Endothelial cell of umbilical vein (primary cell): ENCODE data around the gene MRGPRF. TPM values are rescaled to one million over a fixed set of nuclear protein-coding genes. Genes with fewer than 3 reads are reported as not detected.

ENCODE experiments used
- BruUV-seq: library from RNA; stranded (reverse); fragments of 400-500 nt; replicated peaks from 2 replicates; lab custom pipeline; 2021; lab: Mats Ljungman, UMichigan
- CTCF ChIA-PET: fragments of 300-600, 350-600 bp; sonication (Branson Sonifier 250); formaldehyde crosslinking; loops from one replicate; lab custom pipeline; 2021; ENCODE audit warnings: antibody characterized with exemption, inconsistent platforms; lab: Charles Lee
- POLR2A ChIA-PET: fragments of 300-600, 350-600 bp; sonication (Branson Sonifier 250); formaldehyde crosslinking; loops from one replicate; lab custom pipeline; 2021; ENCODE audit warnings: antibody characterized with exemption, inconsistent platforms; lab: Charles Lee
- DNase-seq: peaks from one replicate; pipeline ENCODE4 v3.0.0-alpha.2; 2011; ENCODE audit warnings: low read depth, low spot score
- FAIRE-seq: peaks from 2 replicates; lab custom pipeline; 2011; peaks lifted over from hg19 to GRCh38; lab: Jason Lieb, UNC
- H2AFZ ChIP-seq: 2 replicates; pipeline ENCODE4 v1.6.0; 2012; ENCODE audit warnings: low read depth, low read length, control low read depth, inconsistent platforms
- H3K27ac ChIP-seq: 2 replicates; pipeline ENCODE4 v1.5.1; 2011; ENCODE audit warnings: low read depth, mild to moderate bottlenecking, control low read depth, low read length, moderate library complexity; ENCODE audit not compliant: insufficient read depth
- H3K27me3 ChIP-seq, 2 experiments: 2 replicates each; pipeline versions ENCODE4 v1.6.0 to v1.6.1; 2011; ENCODE audit warnings: low read length in 2 of 2, mixed read lengths in 1 of 2; ENCODE audit not compliant: control insufficient read depth in 2 of 2, insufficient read depth in 2 of 2
- H3K36me3 ChIP-seq, 2 experiments: 2 replicates in 1 of 2; 3 replicates in 1 of 2; pipeline ENCODE4 v1.5.1; 2011; ENCODE audit warnings: low read length in 2 of 2, mild to moderate bottlenecking in 1 of 2, moderate library complexity in 1 of 2; ENCODE audit not compliant: control insufficient read depth in 2 of 2, insufficient read depth in 2 of 2; ENCODE audit errors: extremely low read depth in 1 of 2
- H3K4me1 ChIP-seq: 3 replicates; pipeline ENCODE4 v1.5.1; 2011; ENCODE audit warnings: mild to moderate bottlenecking, low read length; ENCODE audit not compliant: control insufficient read depth, insufficient read depth; ENCODE audit errors: extremely low read depth
- H3K4me2 ChIP-seq: 2 replicates; pipeline ENCODE4 v1.6.1; 2011; ENCODE audit warnings: low read length, control low read depth, mixed read lengths; ENCODE audit not compliant: insufficient read depth
- H3K4me3 ChIP-seq, 3 experiments: fragments of 200-600 bp in 1 of 3; sonication (generic), shearing (Covaris generic) in 1 of 3; replicated peaks in 1 of 3; 2 replicates each; pipeline ENCODE4 v1.5.1; 2011 to 2016; ENCODE audit warnings: control low read depth in 3 of 3, low read length in 3 of 3, mild to moderate bottlenecking in 2 of 3, inconsistent platforms in 1 of 3, low read depth in 1 of 3, moderate library complexity in 1 of 3; ENCODE audit not compliant: insufficient read depth in 1 of 3
- H3K79me2 ChIP-seq: 2 replicates; pipeline ENCODE4 v1.6.0; 2012; ENCODE audit warnings: low read length, inconsistent platforms; ENCODE audit not compliant: control insufficient read depth, insufficient read depth
- H3K9ac ChIP-seq: replicated peaks from 2 replicates; pipeline ENCODE3; 2011; ENCODE audit warnings: low read length, control low read depth; ENCODE audit not compliant: insufficient read depth; ENCODE audit errors: extremely low read depth
- H3K9me1 ChIP-seq: replicated peaks from 3 replicates; pipeline ENCODE4 v1.6.0; 2011; ENCODE audit warnings: mild to moderate bottlenecking, low read length; ENCODE audit not compliant: control insufficient read depth, insufficient read depth; ENCODE audit errors: extremely low read depth
- H3K9me3 ChIP-seq: replicated peaks from 2 replicates; pipeline ENCODE4 v1.5.1; 2012; ENCODE audit warnings: low read length, inconsistent platforms; ENCODE audit not compliant: control insufficient read depth, insufficient read depth
- H4K20me1 ChIP-seq: replicated peaks from 2 replicates; pipeline ENCODE3; 2011; ENCODE audit warnings: mild to moderate bottlenecking, low read length; ENCODE audit not compliant: control insufficient read depth, insufficient read depth; ENCODE audit errors: extremely low read depth
- CTCF ChIP-seq, 2 donors: IDR thresholded peaks; 1 replicate in 1 of 2; 2 replicates in 1 of 2; pipeline ENCODE4 v1.5.1; 2011; ENCODE audit warnings: low read length in 2 of 2, mild to moderate bottlenecking in 2 of 2, moderate library complexity in 2 of 2, control low read depth in 1 of 2, inconsistent platforms in 1 of 2, low read depth in 1 of 2; ENCODE audit not compliant: insufficient read depth in 1 of 2; ENCODE audit errors: extremely low read depth in 1 of 2
- EZH2 ChIP-seq: IDR thresholded peaks from 2 replicates; pipeline ENCODE4 v1.6.1; 2012; ENCODE audit warnings: borderline replicate concordance, low read depth, mild to moderate bottlenecking, moderate library complexity, low read length, inconsistent platforms; ENCODE audit not compliant: severe bottlenecking
- FOS ChIP-seq: IDR thresholded peaks from 2 replicates; pipeline ENCODE4 v1.6.1; 2011; ENCODE audit warnings: mild to moderate bottlenecking, low read length, moderate library complexity, borderline replicate concordance; ENCODE audit not compliant: insufficient read depth
- JUN ChIP-seq: IDR thresholded peaks from 2 replicates; pipeline ENCODE4 v1.6.1; 2011; ENCODE audit warnings: borderline replicate concordance, low read depth; ENCODE audit not compliant: insufficient read length, insufficient read depth
- MYC ChIP-seq: IDR thresholded peaks from one replicate; pipeline ENCODE4 v1.6.1; 2011; ENCODE audit warnings: mild to moderate bottlenecking, low read depth, low read length
- dilution Hi-C: fragments of 300-500 bp; cut with MboI; formaldehyde crosslinking; loops from one replicate; pipeline ENCODE4 v1.15.0; 2019; ENCODE audit warnings: low sequenced_read_pairs; ENCODE audit not compliant: extremely low pct_ligation_motif_present
- intact Hi-C: fragments of 100-400 bp; cut with micrococcal nuclease; formaldehyde crosslinking; loops from one replicate; pipeline ENCODE4 v1.10.0; 2022
- polyA plus RNA-seq, 4 experiments: library from polyadenylated mRNA; depleted of rRNA in 3 of 4; stranded (reverse) in 3 of 4; unstranded in 1 of 4; fragments of >200 nt; gene quantifications; 2 replicates each; pipeline versions ENCODE4 v1.2.1 to v1.2.3, GENCODE V29; 2011 to 2012; ENCODE audit warnings: missing spikeins in 1 of 4
- total RNA-seq: library from RNA; stranded (reverse); gene quantifications from 2 replicates; pipeline ENCODE4 v1.2.3, GENCODE V29; 2021

Gene MRGPRF
- total and polyA plus RNA-seq, 2 donors (not counting 3 experiments of a cell fraction or from before 2014, with no cell fraction given): not detected

- H3K9ac ChIP-seq: no peak overlapping the region
- no peak overlapping the region for H3K4me3 ChIP-seq
- FAIRE-seq (no peak), DNase-seq (no peak)
- intact Hi-C loops: no loop called here
- H2AFZ ChIP-seq: no peak overlapping the region
- H3K36me3 ChIP-seq: no peaks in the 10 kb centered on the region
- peaks cover 0 to 5% of the 10 kb centered on the region in 2 experiments for H3K27me3 ChIP-seq
- no peaks in the 10 kb centered on the region for H4K20me1 ChIP-seq
- no peak overlapping the region for H3K4me2 ChIP-seq
- H3K4me1 ChIP-seq: no peaks in the 10 kb centered on the region
- no peaks in the 10 kb centered on the region for H3K9me1 ChIP-seq
- no peak overlapping the region for H3K27ac ChIP-seq
- no peak for TF ChIP-seq FOS
- TF ChIP-seq JUN: no peak
- TF ChIP-seq CTCF (IDR thresholded peaks at IDR 0.05; ENCODE audit: extremely low read depth in 1 of 2, insufficient read depth in 1 of 2, low read depth in 1 of 2, low read length in 2 of 2): no peak
- no peak for TF ChIP-seq EZH2
- TF ChIP-seq MYC: no peak
- H3K9me3 ChIP-seq: no peaks in the 10 kb centered on the region
- BruUV-seq: no TSS peak
- ChIA-PET POLR2A (no interaction called here), CTCF (no interaction called here)
- H3K79me2 ChIP-seq: no peaks in the 10 kb centered on the region
- dilution Hi-C loops: no loop called here
Measured at GRCh38 chr11:68977781-68978625, 35.0 kb downstream of the MRGPRF start.
